Activated CD4-positive, alpha-beta T cell treated with anti-CD3 and anti-CD28 coated beads for 36 hours (primary cell): ENCODE results near the gene CCNE1. TPM values are rescaled to one million over a fixed set of nuclear protein-coding genes. Genes with fewer than 3 reads are reported as not detected.
A peak's percentile ranks its signal among the peaks of the same experiment; 100 is the strongest.

ENCODE experiments used
- ATAC-seq: fragments of 200-7000 bp; cut with Tn5 transposase; one replicate; pipeline ENCODE4 v1.10.0; 2021; ENCODE audit warnings: mild to moderate bottlenecking, moderate library complexity
- CTCF ChIA-PET: fragments of 350-600 bp; sonication (Branson Sonifier 250); formaldehyde crosslinking; loops from one replicate; lab custom pipeline; 2021; ENCODE audit warnings: antibody characterized with exemption; lab: Charles Lee
- POLR2A ChIA-PET: fragments of 350-600 bp; sonication (Branson Sonifier 250); formaldehyde crosslinking; loops from one replicate; lab custom pipeline; 2021; ENCODE audit warnings: antibody characterized with exemption, inconsistent platforms; lab: Charles Lee
- DNase-seq: peaks from one replicate; pipeline ENCODE4 v3.0.0-alpha.2; 2020
- H3K27ac Mint-ChIP-seq: one replicate; pipeline ENCODE4 v1.8.0; 2021; ENCODE audit warnings: mixed read lengths
- H3K27me3 Mint-ChIP-seq: one replicate; pipeline ENCODE4 v1.8.0; 2021; ENCODE audit warnings: mixed read lengths
- H3K36me3 Mint-ChIP-seq: one replicate; pipeline ENCODE4 v1.8.0; 2021; ENCODE audit warnings: low read depth, mixed read lengths
- H3K4me1 Mint-ChIP-seq: one replicate; pipeline ENCODE4 v1.8.0; 2021; ENCODE audit warnings: mixed read lengths
- H3K4me3 Mint-ChIP-seq: one replicate; pipeline ENCODE4 v1.8.0; 2021; ENCODE audit warnings: mild to moderate bottlenecking, moderate library complexity, mixed read lengths
- H3K9me3 Mint-ChIP-seq: one replicate; pipeline ENCODE4 v1.8.0; 2021; ENCODE audit warnings: low read depth, mixed read lengths
- intact Hi-C, 2 experiments: fragments of 100-400 bp; cut with DNase I in 1 of 2; cut with micrococcal nuclease in 1 of 2; formaldehyde crosslinking; loops; one replicate each; pipeline versions ENCODE4 v1.14.2 to v1.15.1; 2022 to 2024; cut with DNase I, micrococcal nuclease
- total RNA-seq, 2 experiments: library from RNA; stranded (reverse); gene quantifications; one replicate each; pipeline ENCODE4 v1.2.3, GENCODE V29; 2021

CCNE1 gene
- total RNA-seq, 2 experiments from 2014 or later = 29.4 to 30.4 TPM

GRCh38 chr19:29806098-29806866 lies 5.5 kb upstream of the CCNE1 start:
- Mint-ChIP-seq H3K4me1 (peaks cover 11% of the 10 kb centered on the region), H3K36me3 (no peaks in the 10 kb centered on the region), H3K27me3 (no peaks in the 10 kb centered on the region), H3K4me3 (no peak overlapping the region), H3K9me3 (peaks cover 4% of the 10 kb centered on the region), H3K27ac (no peak overlapping the region)
- CTCF ChIA-PET = interaction anchor here (1.4 kb wide), 1 partner anchor 24 kb away, joined by 3 read pairs; no protein-coding TSS in a partner anchor
- POLR2A ChIA-PET = interaction anchor here (0.6 kb wide), 1 partner anchor 359 kb away, joined by 4 read pairs; no protein-coding TSS in a partner anchor
- ATAC-seq (no peak), DNase-seq (no peak)
- intact Hi-C loops = no loop called here

- peaks cover 11% of the 10 kb centered on the region for H3K4me1 Mint-ChIP-seq
- intact Hi-C loops = no loop called here
- ChIA-PET POLR2A (no interaction called here), CTCF (interaction anchor here (0.6 to 1.4 kb wide), 4 partner anchors 23 to 185 kb away, joined by 3 to 4 read pairs (median 4); partner anchors contain the start of gene URI1)
- no peak for ATAC-seq
- peaks cover 4% of the 10 kb centered on the region for H3K9me3 Mint-ChIP-seq
- no peak overlapping the region for H3K4me3 Mint-ChIP-seq
- no peak for DNase-seq
- H3K36me3 Mint-ChIP-seq = no peaks in the 10 kb centered on the region
- H3K27me3 Mint-ChIP-seq = no peaks in the 10 kb centered on the region
- H3K27ac Mint-ChIP-seq = no peak overlapping the region
Observed at GRCh38 chr19:29807178-29807577, 4.6 kb upstream of the CCNE1 start.

- Mint-ChIP-seq H3K36me3 (peaks cover 4% of the 10 kb centered on the region), H3K27me3 (no peaks in the 10 kb centered on the region), H3K4me3 (no peak overlapping the region), H3K4me1 (peaks cover 15% of the 10 kb centered on the region), H3K9me3 (peaks cover 4% of the 10 kb centered on the region), H3K27ac (no peak overlapping the region)
- intact Hi-C loops = no loop called here
- no peak for DNase-seq
- ChIA-PET CTCF (interaction anchor here (0.6 to 1.5 kb wide), 5 partner anchors 20 to 186 kb away, joined by 3 to 4 read pairs (median 3); partner anchors contain the start of gene URI1), POLR2A (no interaction called here)
- no peak for ATAC-seq
Observed at GRCh38 chr19:29807870-29808405, 3.9 kb upstream of the CCNE1 start.

- peak overlapping the region; percentile 94 for H3K27ac Mint-ChIP-seq
- CTCF ChIA-PET = interaction anchor here (0.6 to 1.5 kb wide), 4 partner anchors 22 to 62 kb away, joined by 3 read pairs; no protein-coding TSS in a partner anchor
- intact Hi-C loops = no loop called here
- peaks cover 15% of the 10 kb centered on the region for H3K4me1 Mint-ChIP-seq
- DNase-seq = no peak
- H3K4me3 Mint-ChIP-seq = peak overlapping the region; percentile 79
- H3K27me3 Mint-ChIP-seq = no peaks in the 10 kb centered on the region
- POLR2A ChIA-PET = interaction anchor here (0.6 kb wide), 1 partner anchor 89 kb away, joined by 3 read pairs; no protein-coding TSS in a partner anchor
- peaks cover 4% of the 10 kb centered on the region for H3K9me3 Mint-ChIP-seq
- H3K36me3 Mint-ChIP-seq = peaks cover 17% of the 10 kb centered on the region
- no peak for ATAC-seq
Observed at GRCh38 chr19:29809795-29810503, 1.8 kb upstream of the CCNE1 start.

GRCh38 chr19:29810504-29810871 lies 1.3 kb upstream of the CCNE1 start:
- peak overlapping the region; percentile 94 for H3K27ac Mint-ChIP-seq
- no peaks in the 10 kb centered on the region for H3K27me3 Mint-ChIP-seq
- H3K9me3 Mint-ChIP-seq = peaks cover 4% of the 10 kb centered on the region
- peaks cover 22% of the 10 kb centered on the region for H3K36me3 Mint-ChIP-seq
- ATAC-seq (no peak), DNase-seq (peak; percentile 24)
- ChIA-PET CTCF (no interaction called here), POLR2A (interaction anchor here (0.6 kb wide), 1 partner anchor 89 kb away, joined by 3 read pairs; no protein-coding TSS in a partner anchor)
- peaks cover 15% of the 10 kb centered on the region for H3K4me1 Mint-ChIP-seq
- intact Hi-C loops = no loop called here
- H3K4me3 Mint-ChIP-seq = peak overlapping the region; percentile 79

GRCh38 chr19:29812080-29812880 lies 489 bp downstream of the CCNE1 start:
- H3K4me3 Mint-ChIP-seq = peak overlapping the region; percentile 88
- ChIA-PET CTCF (no interaction called here), POLR2A (interaction anchor here (0.9 kb wide), 1 partner anchor 32 kb away, joined by 3 read pairs; no protein-coding TSS in a partner anchor)
- peak overlapping the region; percentile 85 for H3K27ac Mint-ChIP-seq
- peaks cover 15% of the 10 kb centered on the region for H3K4me1 Mint-ChIP-seq
- peaks cover 27% of the 10 kb centered on the region for H3K36me3 Mint-ChIP-seq
- no peaks in the 10 kb centered on the region for H3K27me3 Mint-ChIP-seq
- ATAC-seq (no peak), DNase-seq (peak; percentile 41)
- H3K9me3 Mint-ChIP-seq = peaks cover 4% of the 10 kb centered on the region
- intact Hi-C loops = no loop called here

- Mint-ChIP-seq H3K4me1 (peaks cover 15% of the 10 kb centered on the region), H3K9me3 (peaks cover 4% of the 10 kb centered on the region), H3K36me3 (peaks cover 30% of the 10 kb centered on the region), H3K4me3 (peak overlapping the region; percentile 88), H3K27me3 (no peaks in the 10 kb centered on the region), H3K27ac (peak overlapping the region; percentile 85)
- intact Hi-C loops = no loop called here
- POLR2A ChIA-PET = interaction anchor here (0.9 kb wide), 1 partner anchor 32 kb away, joined by 3 read pairs; no protein-coding TSS in a partner anchor
- DNase-seq = no peak
- ATAC-seq = no peak
- CTCF ChIA-PET = no interaction called here
Observed at GRCh38 chr19:29812881-29813275, 1.1 kb downstream of the CCNE1 start.

GRCh38 chr19:29813642-29814041 lies 1.9 kb downstream of the CCNE1 start:
- DNase-seq = no peak
- peak overlapping the region; percentile 88 for H3K4me3 Mint-ChIP-seq
- peaks cover 30% of the 10 kb centered on the region for H3K36me3 Mint-ChIP-seq
- ChIA-PET POLR2A (interaction anchor here (0.9 to 1.4 kb wide), 2 partner anchors 24 to 31 kb away, joined by 3 to 4 read pairs; no protein-coding TSS in a partner anchor), CTCF (interaction anchor here (0.9 to 1.0 kb wide), 2 partner anchors 18 to 32 kb away, joined by 3 to 6 read pairs; no protein-coding TSS in a partner anchor)
- peaks cover 15% of the 10 kb centered on the region for H3K4me1 Mint-ChIP-seq
- H3K9me3 Mint-ChIP-seq = peaks cover 4% of the 10 kb centered on the region
- H3K27ac Mint-ChIP-seq = no peak overlapping the region
- ATAC-seq = no peak
- intact Hi-C loops = no loop called here
- no peaks in the 10 kb centered on the region for H3K27me3 Mint-ChIP-seq

GRCh38 chr19:29815231-29815630 lies 3.4 kb downstream of the CCNE1 start:
- Mint-ChIP-seq H3K27ac (no peak overlapping the region), H3K36me3 (peaks cover 41% of the 10 kb centered on the region), H3K27me3 (no peaks in the 10 kb centered on the region), H3K4me1 (peaks cover 15% of the 10 kb centered on the region), H3K9me3 (no peaks in the 10 kb centered on the region), H3K4me3 (no peak overlapping the region)
- POLR2A ChIA-PET = interaction anchor here (0.6 kb wide), 1 partner anchor 27 kb away, joined by 4 read pairs; no protein-coding TSS in a partner anchor
- CTCF ChIA-PET = interaction anchor here (0.6 to 1.1 kb wide), 3 partner anchors 14 to 55 kb away, joined by 3 read pairs; no protein-coding TSS in a partner anchor
- DNase-seq = no peak
- intact Hi-C loops = no loop called here
- no peak for ATAC-seq

- Mint-ChIP-seq H3K27me3 (no peaks in the 10 kb centered on the region), H3K9me3 (no peaks in the 10 kb centered on the region), H3K4me3 (no peak overlapping the region), H3K36me3 (peaks cover 61% of the 10 kb centered on the region), H3K27ac (no peak overlapping the region), H3K4me1 (peaks cover 10% of the 10 kb centered on the region)
- intact Hi-C loops = no loop called here
- ChIA-PET CTCF (no interaction called here), POLR2A (no interaction called here)
- ATAC-seq (no peak), DNase-seq (no peak)
Observed at GRCh38 chr19:29817316-29817715, 5.5 kb downstream of the CCNE1 start.
